ENCODE results near the gene PPP1R12A. TPM values are rescaled to one million over a fixed set of nuclear protein-coding genes. Genes with fewer than 3 reads are reported as not detected.

Gene PPP1R12A
- total RNA-seq, 1 experiment from 2014 or later, result 52.0 TPM

- Histone ChIP-seq H4K20me1 (ENCODE audit: insufficient read depth) (no peaks in the 10 kb centered on the region), H3K9me2 (ENCODE audit: insufficient read depth) (no peaks in the 10 kb centered on the region), H3K4me3 (replicated peaks in 1 of 2; ENCODE audit: low read depth in 1 of 2, low read length in 2 of 2) (no peak overlapping the region), H3K79me2 (ENCODE audit: insufficient read depth, low read length) (peaks cover 54% of the 10 kb centered on the region), H3K36me3 (ENCODE audit: control insufficient read depth in 1 of 2, insufficient read depth in 2 of 2, low read length in 2 of 2) (no peaks in the 10 kb centered on the region), H3K27me3 (ENCODE audit: insufficient read depth, low read length) (no peaks in the 10 kb centered on the region), H2AFZ (ENCODE audit: low read depth, low read length, poor library complexity, severe bottlenecking) (no peak overlapping the region), H3K4me2 (ENCODE audit: low read length) (no peak overlapping the region), H3K27ac (ENCODE audit: low read depth, low read length) (no peak overlapping the region), H3K9ac (ENCODE audit: low read length) (no peak overlapping the region), H3K9me3 (ENCODE audit: control insufficient read depth in 1 of 2, insufficient read depth in 1 of 2, low read depth in 1 of 2, low read length in 2 of 2) (no peaks in the 10 kb centered on the region), H3K4me1 (ENCODE audit: control insufficient read depth in 1 of 2, insufficient read depth in 2 of 2, low read length in 2 of 2) (no peaks in the 10 kb centered on the region)
- TF ChIP-seq EZH2phosphoT487 (IDR thresholded peaks at IDR 0.05; ENCODE audit: borderline replicate concordance), result no peak
- ChIA-PET CTCF (no interaction called here), RAD21 (ENCODE audit: low non-redundant PET in 1 of 2, low total read pairs in 2 of 2, uncharacterized antibody in 2 of 2, unreplicated experiment in 2 of 2) (no interaction called here), POLR2A (no interaction called here)
- ATAC-seq (no peak), DNase-seq (ENCODE audit: low read depth, low spot score) (no peak)
- no TSS peak for BruUV-seq (replicated peaks)
- intact Hi-C loops (cut with micrococcal nuclease), result no loop called here
Observed at GRCh38 chr12:79871621-79872020, 63.3 kb downstream of the PPP1R12A start.

GRCh38 chr12:79870916-79871315 is 64.0 kb downstream of the PPP1R12A start:
- ChIA-PET POLR2A (no interaction called here), CTCF (no interaction called here), RAD21 (ENCODE audit: low non-redundant PET in 1 of 2, low total read pairs in 2 of 2, uncharacterized antibody in 2 of 2, unreplicated experiment in 2 of 2) (no interaction called here)
- intact Hi-C loops (cut with micrococcal nuclease), result no loop called here
- no peak for TF ChIP-seq ELF1 (IDR thresholded peaks at IDR 0.05; ENCODE audit: borderline replicate concordance, low read depth)
- TF ChIP-seq POLR2A (IDR thresholded peaks at IDR 0.05; ENCODE audit: borderline replicate concordance, extremely low read depth, insufficient read depth, insufficient read length), result no peak
- Histone ChIP-seq H3K27me3 (ENCODE audit: insufficient read depth, low read length) (no peaks in the 10 kb centered on the region), H3K4me1 (ENCODE audit: control insufficient read depth in 1 of 2, insufficient read depth in 2 of 2, low read length in 2 of 2) (no peaks in the 10 kb centered on the region), H3K36me3 (ENCODE audit: control insufficient read depth in 1 of 2, insufficient read depth in 2 of 2, low read length in 2 of 2) (no peaks in the 10 kb centered on the region), H3K27ac (ENCODE audit: low read depth, low read length) (no peak overlapping the region), H3K9me3 (ENCODE audit: control insufficient read depth in 1 of 2, insufficient read depth in 1 of 2, low read depth in 1 of 2, low read length in 2 of 2) (no peaks in the 10 kb centered on the region), H3K79me2 (ENCODE audit: insufficient read depth, low read length) (peaks cover 47% of the 10 kb centered on the region), H2AFZ (ENCODE audit: low read depth, low read length, poor library complexity, severe bottlenecking) (no peak overlapping the region), H3K4me3 (replicated peaks in 1 of 2; ENCODE audit: low read depth in 1 of 2, low read length in 2 of 2) (no peak overlapping the region), H3K9me2 (ENCODE audit: insufficient read depth) (no peaks in the 10 kb centered on the region), H3K9ac (ENCODE audit: low read length) (no peak overlapping the region), H4K20me1 (ENCODE audit: insufficient read depth) (no peaks in the 10 kb centered on the region), H3K4me2 (ENCODE audit: low read length) (no peak overlapping the region)
- no peak for ATAC-seq
- DNase-seq (ENCODE audit: low read depth, low spot score), result no peak
- BruUV-seq (replicated peaks), result TSS peak; percentile 10

- H3K9ac ChIP-seq (ENCODE audit: low read length), result no peak overlapping the region
- BruUV-seq (replicated peaks), result no TSS peak
- CTCF ChIA-PET, result no interaction called here
- TF ChIP-seq EZH2 (IDR thresholded peaks at IDR 0.05) (no peak), EGR1 (IDR thresholded peaks at IDR 0.05; ENCODE audit: low read depth) (no peak), MAX (IDR thresholded peaks at IDR 0.05) (no peak), CEBPB (IDR thresholded peaks at IDR 0.05; ENCODE audit: low read depth) (no peak), YY1 (IDR thresholded peaks at IDR 0.05; ENCODE audit: extremely low read depth, insufficient replicate concordance, low read depth, low read length) (no peak), ZFX (IDR thresholded peaks at IDR 0.05) (no peak), ZBTB33 (IDR thresholded peaks at IDR 0.05; ENCODE audit: extremely low read depth, insufficient replicate concordance, low read length) (no peak), POLR2A (IDR thresholded peaks at IDR 0.05; ENCODE audit: borderline replicate concordance, extremely low read depth, insufficient read depth, insufficient read length) (no peak), JUND (IDR thresholded peaks at IDR 0.05) (no peak), ELF1 (IDR thresholded peaks at IDR 0.05; ENCODE audit: borderline replicate concordance, low read depth) (no peak), ZNF274 (IDR thresholded peaks at IDR 0.05; ENCODE audit: low read depth, low read length) (no peak)
Observed at GRCh38 chr12:79859646-79860045, 75.3 kb downstream of the PPP1R12A start.

More at GRCh38 chr12:79859646-79860045, 75.3 kb downstream of the PPP1R12A start:
- Histone ChIP-seq H4K20me1 (ENCODE audit: insufficient read depth) (no peaks in the 10 kb centered on the region), H3K4me1 (ENCODE audit: control insufficient read depth in 1 of 2, insufficient read depth in 2 of 2, low read length in 2 of 2) (no peaks in the 10 kb centered on the region), H2AFZ (ENCODE audit: low read depth, low read length, poor library complexity, severe bottlenecking) (no peak overlapping the region), H3K27me3 (ENCODE audit: insufficient read depth, low read length) (no peaks in the 10 kb centered on the region), H3K27ac (ENCODE audit: low read depth, low read length) (no peak overlapping the region), H3K4me3 (replicated peaks in 1 of 2; ENCODE audit: low read depth in 1 of 2, low read length in 2 of 2) (no peak overlapping the region), H3K9me2 (ENCODE audit: insufficient read depth) (no peaks in the 10 kb centered on the region), H3K79me2 (ENCODE audit: insufficient read depth, low read length) (peaks cover 63% of the 10 kb centered on the region), H3K36me3 (ENCODE audit: control insufficient read depth in 1 of 2, insufficient read depth in 2 of 2, low read length in 2 of 2) (no peaks in the 10 kb centered on the region), H3K4me2 (ENCODE audit: low read length) (no peak overlapping the region), H3K9me3 (ENCODE audit: control insufficient read depth in 1 of 2, insufficient read depth in 1 of 2, low read depth in 1 of 2, low read length in 2 of 2) (no peaks in the 10 kb centered on the region)
- DNase-seq (ENCODE audit: low read depth, low spot score) (no peak), ATAC-seq (no peak)
- intact Hi-C loops (cut with micrococcal nuclease), result no loop called here
- RAD21 ChIA-PET (ENCODE audit: low non-redundant PET in 1 of 2, low total read pairs in 2 of 2, uncharacterized antibody in 2 of 2, unreplicated experiment in 2 of 2), result no interaction called here
- POLR2A ChIA-PET, result no interaction called here
